GM10266 (cell line): ENCODE results near the gene CAMK2G.

ENCODE experiments used
- DNase-seq: peaks from one replicate; pipeline ENCODE4 v3.0.0; 2012; ENCODE audit errors: extremely low spot score
- TF ChIP-seq, protein P1 (sequence below): IDR thresholded peaks from 2 replicates; pipeline ENCODE4 v1.5.1; 2012; ENCODE audit warnings: mild to moderate bottlenecking, low read depth; ENCODE audit not compliant: control insufficient read depth, insufficient read depth; ENCODE audit errors: missing control alignments

Gene CAMK2G

DNA sequence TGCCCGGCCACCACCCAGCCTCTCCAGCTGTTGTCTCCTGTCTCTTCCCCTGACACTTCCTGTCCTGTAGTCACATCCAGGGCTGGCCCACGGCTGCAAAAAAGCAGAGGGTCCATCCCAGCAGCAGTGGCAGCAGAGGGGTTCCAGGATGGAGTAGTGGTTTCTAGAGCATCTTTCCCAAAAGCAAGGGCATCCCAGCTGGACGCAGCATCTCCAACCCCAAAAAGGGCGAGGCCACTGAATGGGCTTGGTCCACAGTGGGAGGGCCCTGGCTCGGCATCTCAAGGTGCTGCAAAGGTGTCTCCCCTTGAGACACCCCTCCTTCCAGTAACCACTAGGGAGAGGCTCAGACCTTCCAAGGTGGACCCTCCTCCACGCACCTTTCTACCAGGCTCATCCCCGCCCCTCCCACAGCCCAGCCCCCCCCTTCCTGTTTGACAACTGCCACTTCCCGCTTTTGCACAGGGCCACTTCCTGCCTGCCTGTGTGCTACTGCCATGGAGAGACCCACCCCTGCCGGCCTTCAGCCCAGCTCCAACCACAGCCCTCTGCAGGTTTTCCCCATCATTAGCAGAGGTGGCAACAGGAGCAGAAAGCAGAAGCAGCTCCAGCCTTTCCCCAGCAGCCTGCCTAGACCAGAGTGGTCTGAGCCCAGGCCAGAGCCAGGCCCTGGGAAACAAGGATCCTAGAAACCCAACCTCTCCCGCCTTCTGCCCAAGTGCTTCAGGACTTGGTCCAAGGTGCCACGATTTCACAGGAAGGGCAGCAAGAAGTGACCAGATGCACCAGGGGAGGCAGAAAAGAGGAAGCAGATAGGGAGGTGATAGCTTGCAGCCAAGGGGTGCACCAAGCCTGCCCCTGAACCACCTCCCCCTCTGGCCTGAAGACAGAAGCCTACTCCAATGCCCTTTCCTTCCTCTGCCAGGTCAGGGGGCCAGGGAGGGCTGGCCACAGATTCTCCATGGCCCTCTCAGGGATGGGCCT, 8.6 kb downstream of the CAMK2G start:
- TF ChIP-seq, protein P1, sequence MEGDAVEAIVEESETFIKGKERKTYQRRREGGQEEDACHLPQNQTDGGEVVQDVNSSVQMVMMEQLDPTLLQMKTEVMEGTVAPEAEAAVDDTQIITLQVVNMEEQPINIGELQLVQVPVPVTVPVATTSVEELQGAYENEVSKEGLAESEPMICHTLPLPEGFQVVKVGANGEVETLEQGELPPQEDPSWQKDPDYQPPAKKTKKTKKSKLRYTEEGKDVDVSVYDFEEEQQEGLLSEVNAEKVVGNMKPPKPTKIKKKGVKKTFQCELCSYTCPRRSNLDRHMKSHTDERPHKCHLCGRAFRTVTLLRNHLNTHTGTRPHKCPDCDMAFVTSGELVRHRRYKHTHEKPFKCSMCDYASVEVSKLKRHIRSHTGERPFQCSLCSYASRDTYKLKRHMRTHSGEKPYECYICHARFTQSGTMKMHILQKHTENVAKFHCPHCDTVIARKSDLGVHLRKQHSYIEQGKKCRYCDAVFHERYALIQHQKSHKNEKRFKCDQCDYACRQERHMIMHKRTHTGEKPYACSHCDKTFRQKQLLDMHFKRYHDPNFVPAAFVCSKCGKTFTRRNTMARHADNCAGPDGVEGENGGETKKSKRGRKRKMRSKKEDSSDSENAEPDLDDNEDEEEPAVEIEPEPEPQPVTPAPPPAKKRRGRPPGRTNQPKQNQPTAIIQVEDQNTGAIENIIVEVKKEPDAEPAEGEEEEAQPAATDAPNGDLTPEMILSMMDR, result no peak
- DNase-seq, result peak; percentile 63

DNA sequence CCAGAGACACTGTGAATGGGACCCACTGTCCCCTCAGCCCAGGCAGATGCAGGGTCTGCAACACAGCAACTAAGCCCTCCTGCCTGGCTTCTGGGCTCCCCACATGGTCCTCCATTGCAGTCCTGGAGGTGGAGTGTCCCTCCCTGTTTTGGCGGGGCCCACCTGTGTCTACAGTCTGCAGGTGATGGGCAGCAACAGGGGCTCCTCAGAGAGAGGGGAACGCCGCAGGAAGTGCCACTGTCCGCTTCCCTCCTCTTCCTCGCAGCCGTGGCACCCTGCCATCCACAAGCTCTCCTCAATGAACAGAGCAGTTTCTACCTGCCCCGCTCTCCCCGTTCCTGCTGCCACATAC, 9.3 kb downstream of the CAMK2G start:
- TF ChIP-seq, protein P1, result no peak
- no peak for DNase-seq

DNA sequence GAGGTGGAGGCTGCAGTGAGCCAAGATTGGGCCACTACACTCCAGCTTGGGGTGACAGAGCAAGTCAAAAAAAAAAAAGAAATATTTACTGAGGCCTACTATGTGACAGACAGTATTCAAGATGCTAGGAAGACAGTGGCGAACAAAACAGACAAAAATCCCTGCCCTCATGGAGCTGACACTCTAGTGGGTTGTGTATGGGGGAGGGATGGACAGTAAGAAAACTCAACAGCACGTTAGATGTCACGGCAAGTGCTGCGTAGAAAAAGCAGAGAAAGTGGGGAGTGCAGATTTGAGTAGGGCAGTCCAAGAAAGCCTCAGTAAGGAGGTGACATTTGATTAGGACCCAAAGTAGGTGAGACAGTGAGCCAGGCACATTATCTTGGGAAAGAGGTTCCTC, 10.1 kb downstream of the CAMK2G start:
- DNase-seq, result no peak
- TF ChIP-seq, protein P1, result no peak

DNA sequence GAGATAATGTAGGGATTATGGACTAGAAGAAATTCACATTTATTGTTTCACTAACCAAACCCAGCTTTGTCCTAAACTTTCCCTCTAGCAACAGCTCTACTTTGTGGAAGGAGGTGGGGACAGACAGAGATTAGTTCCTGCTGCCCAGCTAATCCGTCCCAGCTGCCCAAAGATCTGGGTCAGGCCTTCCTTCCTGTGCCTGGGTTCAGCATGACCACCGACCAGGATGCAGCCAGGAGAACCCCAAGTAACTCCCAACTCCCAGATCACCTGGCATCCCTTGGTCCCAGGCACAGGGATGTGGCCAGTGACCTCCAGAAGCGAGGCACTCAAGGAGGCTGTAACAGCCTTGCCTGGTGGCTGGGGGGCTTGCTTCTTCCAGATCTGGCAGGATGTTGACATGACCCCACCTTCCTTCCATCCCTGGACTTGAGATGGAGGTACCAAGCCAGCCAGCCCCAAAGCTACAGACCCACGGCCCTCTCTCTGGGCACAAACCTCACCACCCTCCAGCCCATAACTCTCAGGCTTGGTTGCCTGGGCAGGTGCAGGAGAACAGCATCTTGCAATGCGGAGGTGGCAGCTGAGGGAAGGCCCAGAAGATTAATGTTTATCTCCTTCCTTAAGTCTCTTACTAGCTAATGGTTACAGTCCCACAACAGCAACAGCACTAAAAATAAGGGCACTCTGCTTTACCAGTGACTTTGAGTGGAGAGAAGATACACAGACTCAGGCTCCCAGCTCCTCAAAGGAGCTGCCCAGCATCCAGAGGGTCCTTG, 11.1 kb downstream of the CAMK2G start:
- TF ChIP-seq, protein P1, result no peak
- no peak for DNase-seq

DNA sequence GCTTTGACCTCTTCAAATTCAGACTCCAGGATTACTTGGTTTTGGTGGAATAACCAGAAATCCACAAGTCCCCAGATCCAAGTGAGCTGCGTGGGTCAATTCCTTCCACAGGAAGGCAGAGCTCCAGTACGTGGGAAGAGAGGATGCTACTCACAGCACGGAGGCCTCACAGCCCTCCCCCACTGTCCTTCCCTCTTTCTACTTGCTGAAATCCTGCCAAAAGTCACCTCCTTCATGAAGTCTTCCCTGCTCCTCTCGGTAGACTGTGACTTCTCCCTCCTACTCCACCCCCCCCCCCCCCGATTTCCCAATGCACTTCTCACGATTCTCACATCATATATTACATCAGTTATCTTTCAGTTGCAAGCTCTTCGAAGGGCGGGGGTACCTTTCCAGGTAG, 12.3 kb downstream of the CAMK2G start:
- TF ChIP-seq, protein P1, result no peak
- DNase-seq, result no peak

DNA sequence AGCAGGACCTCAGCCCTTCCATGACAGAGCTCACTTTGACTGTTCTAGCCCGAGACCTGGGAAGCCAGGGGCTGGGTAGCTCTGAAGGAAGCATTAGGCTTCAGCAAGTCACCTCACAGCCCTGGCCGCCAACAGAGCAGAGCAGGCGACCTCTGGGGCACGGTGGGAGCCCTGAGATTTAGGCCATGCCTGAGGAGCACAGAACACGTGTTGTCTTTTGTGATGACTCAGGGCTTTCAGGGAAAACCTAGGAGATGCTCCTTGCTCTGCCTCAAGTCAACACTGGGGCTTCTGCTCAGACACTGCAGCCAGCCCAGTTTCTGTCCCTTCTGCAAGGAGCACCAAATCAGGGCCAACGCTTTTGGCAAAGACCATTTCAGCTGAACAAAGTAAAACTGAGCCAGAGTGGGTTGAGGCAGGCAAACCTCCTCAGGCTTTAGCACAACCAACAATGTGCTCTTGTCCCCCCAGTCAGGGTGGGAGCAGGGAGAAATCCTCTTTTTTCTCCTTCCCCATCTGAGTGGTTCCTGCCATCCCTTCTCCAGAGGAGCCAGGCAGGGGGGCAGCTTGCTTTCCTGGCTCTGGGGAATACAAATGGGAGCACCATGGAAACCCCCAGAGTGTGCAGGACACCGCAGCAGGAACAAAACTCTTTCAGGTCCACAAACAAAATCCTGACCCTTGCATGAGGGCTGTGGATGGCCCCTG, 14.4 kb downstream of the CAMK2G start:
- TF ChIP-seq, protein P1, result no peak
- DNase-seq, result no peak

DNA sequence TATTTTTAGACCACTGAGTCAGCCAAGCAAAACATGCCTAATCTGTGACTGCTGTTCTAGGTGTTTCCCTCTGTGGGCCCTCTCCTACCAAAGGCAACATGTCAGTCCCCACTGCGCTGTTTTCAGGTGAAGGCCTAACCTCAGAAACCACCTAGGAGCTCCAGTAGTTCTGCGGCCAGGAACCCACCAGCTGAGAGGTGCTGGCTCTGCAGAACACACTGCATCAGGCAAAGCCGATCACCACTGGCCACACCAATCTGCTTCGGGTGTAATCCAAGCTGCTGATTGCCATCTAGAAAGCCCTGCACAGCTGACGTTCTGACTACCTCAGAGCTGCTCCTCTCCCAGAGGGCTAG, 14.9 kb downstream of the CAMK2G start:
- DNase-seq, result no peak
- TF ChIP-seq, protein P1, result no peak
